Neural cell (in vitro differentiated cells): Measurements from ENCODE around the gene HERPUD2. TPM values are rescaled to one million over a fixed set of nuclear protein-coding genes. Genes with fewer than 3 reads are reported as not detected.

Source experiments
- H2AFZ ChIP-seq: fragments of 200-600, 300-800 bp; sonication (generic), shearing (Covaris generic); 2 replicates; pipeline ENCODE4 v1.6.0; 2014; ENCODE audit warnings: low read depth, mild to moderate bottlenecking, antibody characterized with exemption, low read length, moderate library complexity
- H3F3A ChIP-seq: fragments of 200-600 bp; shearing (Covaris generic); 2 replicates; pipeline ENCODE4 v1.6.1; 2016; ENCODE audit warnings: mild to moderate bottlenecking, moderate library complexity, mixed read lengths, antibody characterized with exemption, low read length; ENCODE audit not compliant: insufficient read depth, poor library complexity, severe bottlenecking
- H3K27ac ChIP-seq: fragments of 200-600, 300-800 bp; sonication (generic), shearing (Covaris generic); 2 replicates; pipeline ENCODE4 v1.5.1; 2014; ENCODE audit warnings: mild to moderate bottlenecking, low read length, moderate library complexity
- H3K27me3 ChIP-seq: fragments of 300-800, 200-600 bp; sonication (generic), shearing (Covaris generic); 2 replicates; pipeline ENCODE4 v1.6.0; 2014; ENCODE audit warnings: mild to moderate bottlenecking, low read depth, low read length, moderate library complexity; ENCODE audit not compliant: insufficient read depth
- H3K36me3 ChIP-seq: fragments of 300-800, 200-600 bp; sonication (generic), shearing (Covaris generic); 2 replicates; pipeline ENCODE4 v1.5.1; 2014; ENCODE audit warnings: mild to moderate bottlenecking, antibody characterized with exemption, low read length, moderate library complexity; ENCODE audit not compliant: insufficient read depth
- H3K4me2 ChIP-seq: fragments of 300-800, 200-600 bp; sonication (generic), shearing (Covaris generic); 2 replicates; pipeline ENCODE4 v1.6.0; 2014; ENCODE audit warnings: mild to moderate bottlenecking, low read length
- H3K4me3 ChIP-seq: fragments of 300-800, 200-600 bp; sonication (generic), shearing (Covaris generic); 2 replicates; pipeline ENCODE4 v1.5.1; 2014; ENCODE audit warnings: mild to moderate bottlenecking, low read length, moderate library complexity
- H3K79me2 ChIP-seq: fragments of 200-600 bp; shearing (Covaris generic); replicated peaks from 2 replicates; pipeline ENCODE4 v1.6.0; 2014; ENCODE audit warnings: mild to moderate bottlenecking, low read length, moderate library complexity; ENCODE audit not compliant: insufficient read depth
- H3K9ac ChIP-seq: fragments of 300-800, 200-600 bp; sonication (generic), shearing (Covaris generic); 2 replicates; pipeline ENCODE4 v1.6.1; 2016; ENCODE audit warnings: mild to moderate bottlenecking, low read length, mixed read lengths
- H3K9me2 ChIP-seq: fragments of 200-600 bp; shearing (Covaris generic); 2 replicates; pipeline ENCODE4 v1.6.1; 2016; ENCODE audit warnings: mild to moderate bottlenecking, low read length, mixed read lengths; ENCODE audit not compliant: insufficient read depth
- H3K9me3 ChIP-seq: fragments of 200-600, 300-800 bp; sonication (generic), shearing (Covaris generic); 2 replicates; pipeline ENCODE4 v1.6.1; 2016; ENCODE audit warnings: mild to moderate bottlenecking, mixed run types, low read length, moderate library complexity, mixed read lengths
- H4K20me1 ChIP-seq: fragments of 200-600 bp; shearing (Covaris generic); 2 replicates; pipeline ENCODE4 v1.6.1; 2016; ENCODE audit warnings: mild to moderate bottlenecking, mixed run types; ENCODE audit not compliant: insufficient read depth
- EP300 ChIP-seq: fragments of 450-650 bp; conservative IDR thresholded peaks from 2 replicates; pipeline ENCODE4 v1.6.1; 2014; ENCODE audit warnings: antibody characterized with exemption, mild to moderate bottlenecking, moderate library complexity; ENCODE audit not compliant: poor library complexity, severe bottlenecking
- EZH2 ChIP-seq: fragments of 200-600, 300-800 bp; shearing (Covaris generic), sonication (generic); IDR thresholded peaks from 2 replicates; pipeline ENCODE4 v1.6.1; 2014; ENCODE audit warnings: antibody characterized with exemption, low read length, borderline replicate concordance, mild to moderate bottlenecking; ENCODE audit not compliant: insufficient read depth, poor library complexity, severe bottlenecking
- MXI1 ChIP-seq: fragments of 450-650 bp; conservative IDR thresholded peaks from 2 replicates; pipeline ENCODE4 v1.6.1; 2014; ENCODE audit warnings: antibody characterized with exemption, mild to moderate bottlenecking; ENCODE audit not compliant: poor library complexity, severe bottlenecking
- POLR2AphosphoS5 ChIP-seq: IDR thresholded peaks from 2 replicates; pipeline ENCODE4 v1.6.1; 2012
- RAD21 ChIP-seq: fragments of 450-650 bp; conservative IDR thresholded peaks from 2 replicates; pipeline ENCODE4 v1.6.1; 2014; ENCODE audit warnings: antibody characterized with exemption, mild to moderate bottlenecking, moderate library complexity
- REST ChIP-seq: IDR thresholded peaks from 2 replicates; pipeline ENCODE4 v1.6.1; 2012; ENCODE audit warnings: borderline replicate concordance
- SMC3 ChIP-seq: fragments of 450-650 bp; conservative IDR thresholded peaks from 2 replicates; pipeline ENCODE4 v1.6.1; 2014; ENCODE audit warnings: antibody characterized with exemption, mild to moderate bottlenecking, moderate library complexity; ENCODE audit not compliant: poor library complexity
- TAF1 ChIP-seq: IDR thresholded peaks from 2 replicates; pipeline ENCODE4 v1.6.1; 2012; ENCODE audit warnings: low read depth
- polyA plus RNA-seq: library from polyadenylated mRNA; depleted of rRNA; stranded (reverse); fragments of >200 nt; gene quantifications from 2 replicates; pipeline ENCODE4 v1.2.3, GENCODE V29; 2014
- TF ChIP-seq, protein P1 (sequence below): fragments of 450-650 bp; IDR thresholded peaks from 2 replicates; pipeline ENCODE4 v1.5.1; 2014; ENCODE audit warnings: antibody characterized with exemption, mild to moderate bottlenecking, moderate library complexity; ENCODE audit not compliant: poor library complexity, severe bottlenecking

HERPUD2 gene
- polyA plus RNA-seq, 1 donor from 2014 or later: 16.7 TPM

GRCh38 chr7:35729061-35729783, 34.3 kb upstream of the HERPUD2 start:
- Histone ChIP-seq H3K27ac (no peak overlapping the region), H3K9me2 (no peaks in the 10 kb centered on the region), H3K79me2 (no peaks in the 10 kb centered on the region), H3K9ac (no peak overlapping the region), H4K20me1 (no peaks in the 10 kb centered on the region), H3K9me3 (no peaks in the 10 kb centered on the region), H2AFZ (no peak overlapping the region), H3K4me3 (no peak overlapping the region), H3F3A (no peaks in the 10 kb centered on the region), H3K27me3 (no peaks in the 10 kb centered on the region), H3K36me3 (no peaks in the 10 kb centered on the region), H3K4me2 (no peak overlapping the region)
- TF ChIP-seq POLR2AphosphoS5 (no peak), MXI1 (no peak), TAF1 (no peak), EP300 (no peak), REST (no peak), RAD21 (no peak), EZH2 (no peak), SMC3 (no peak)
- TF ChIP-seq, protein P1, sequence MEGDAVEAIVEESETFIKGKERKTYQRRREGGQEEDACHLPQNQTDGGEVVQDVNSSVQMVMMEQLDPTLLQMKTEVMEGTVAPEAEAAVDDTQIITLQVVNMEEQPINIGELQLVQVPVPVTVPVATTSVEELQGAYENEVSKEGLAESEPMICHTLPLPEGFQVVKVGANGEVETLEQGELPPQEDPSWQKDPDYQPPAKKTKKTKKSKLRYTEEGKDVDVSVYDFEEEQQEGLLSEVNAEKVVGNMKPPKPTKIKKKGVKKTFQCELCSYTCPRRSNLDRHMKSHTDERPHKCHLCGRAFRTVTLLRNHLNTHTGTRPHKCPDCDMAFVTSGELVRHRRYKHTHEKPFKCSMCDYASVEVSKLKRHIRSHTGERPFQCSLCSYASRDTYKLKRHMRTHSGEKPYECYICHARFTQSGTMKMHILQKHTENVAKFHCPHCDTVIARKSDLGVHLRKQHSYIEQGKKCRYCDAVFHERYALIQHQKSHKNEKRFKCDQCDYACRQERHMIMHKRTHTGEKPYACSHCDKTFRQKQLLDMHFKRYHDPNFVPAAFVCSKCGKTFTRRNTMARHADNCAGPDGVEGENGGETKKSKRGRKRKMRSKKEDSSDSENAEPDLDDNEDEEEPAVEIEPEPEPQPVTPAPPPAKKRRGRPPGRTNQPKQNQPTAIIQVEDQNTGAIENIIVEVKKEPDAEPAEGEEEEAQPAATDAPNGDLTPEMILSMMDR: no peak

GRCh38 chr7:35728412-35729060, 33.6 kb upstream of the HERPUD2 start:
- Histone ChIP-seq H3K4me3 (no peak overlapping the region), H3K9me2 (no peaks in the 10 kb centered on the region), H2AFZ (no peak overlapping the region), H3F3A (no peaks in the 10 kb centered on the region), H3K9ac (no peak overlapping the region), H3K9me3 (no peaks in the 10 kb centered on the region), H3K79me2 (no peaks in the 10 kb centered on the region), H3K4me2 (no peak overlapping the region), H3K36me3 (no peaks in the 10 kb centered on the region), H4K20me1 (no peaks in the 10 kb centered on the region), H3K27me3 (no peaks in the 10 kb centered on the region), H3K27ac (no peak overlapping the region)
- TF ChIP-seq EZH2 (no peak), SMC3 (no peak), REST (no peak), EP300 (no peak), MXI1 (no peak), RAD21 (no peak), TAF1 (no peak), POLR2AphosphoS5 (no peak)
- TF ChIP-seq, protein P1: no peak
